DND-41 (cell line): ENCODE data around the gene CA14.

Experiments
- ATAC-seq: fragments of 200-7000 bp; cut with Tn5 transposase; 3 replicates; pipeline ENCODE4 v1.9.1; 2021; ENCODE audit warnings: low read depth; ENCODE audit not compliant: insufficient read depth
- DNase-seq: peaks from one replicate; pipeline ENCODE4 v3.0.0-alpha.2; 2020
- H2AFZ ChIP-seq: 2 replicates; pipeline ENCODE4 v1.6.0; 2012; ENCODE audit warnings: low read depth, low read length
- H3K27ac ChIP-seq: 2 replicates; pipeline ENCODE4 v1.5.1; 2012; ENCODE audit warnings: low read length, inconsistent platforms
- H3K27me3 ChIP-seq: fragments of 200-600 bp; sonication (generic); 2 replicates; pipeline ENCODE4 v1.6.0; 2012; ENCODE audit warnings: low read length, mild to moderate bottlenecking, inconsistent platforms; ENCODE audit not compliant: insufficient read depth, poor library complexity
- H3K36me3 ChIP-seq: 2 replicates; pipeline ENCODE4 v1.5.1; 2012; ENCODE audit warnings: low read length, inconsistent platforms; ENCODE audit not compliant: insufficient read depth
- H3K4me1 ChIP-seq: 2 replicates; pipeline ENCODE4 v1.5.1; 2012; ENCODE audit warnings: mild to moderate bottlenecking, low read length; ENCODE audit not compliant: insufficient read depth
- H3K4me2 ChIP-seq: 2 replicates; pipeline ENCODE4 v1.6.0; 2012; ENCODE audit warnings: mild to moderate bottlenecking, moderate library complexity, low read length, inconsistent platforms; ENCODE audit not compliant: insufficient read depth
- H3K4me3 ChIP-seq, 2 experiments: fragments of 200-600 bp in 1 of 2; shearing (Covaris generic) in 1 of 2; 2 replicates each; pipeline ENCODE4 v1.5.1; 2012 to 2016; ENCODE audit warnings: inconsistent platforms in 2 of 2, low read length in 2 of 2, mild to moderate bottlenecking in 2 of 2, low read depth in 1 of 2, moderate library complexity in 1 of 2
- H3K79me2 ChIP-seq: 2 replicates; pipeline ENCODE4 v1.6.0; 2012; ENCODE audit warnings: low read length, inconsistent platforms; ENCODE audit not compliant: insufficient read depth
- H3K9ac ChIP-seq: 2 replicates; pipeline ENCODE4 v1.6.0; 2012; ENCODE audit warnings: low read depth, mild to moderate bottlenecking, inconsistent platforms, low read length, moderate library complexity
- H3K9me3 ChIP-seq: 2 replicates; pipeline ENCODE4 v1.5.1; 2012; ENCODE audit warnings: low read length, moderate library complexity, mild to moderate bottlenecking, inconsistent platforms; ENCODE audit not compliant: insufficient read depth, severe bottlenecking
- H4K20me1 ChIP-seq: 2 replicates; pipeline ENCODE4 v1.6.0; 2012; ENCODE audit warnings: low read length; ENCODE audit not compliant: insufficient read depth
- EZH2 ChIP-seq: IDR thresholded peaks from 3 replicates; pipeline ENCODE4 v1.6.1; 2012; ENCODE audit warnings: borderline replicate concordance, low read depth, mild to moderate bottlenecking, moderate library complexity, low read length, inconsistent platforms; ENCODE audit not compliant: severe bottlenecking
- TF ChIP-seq, protein P1 (sequence below): IDR thresholded peaks from 2 replicates; pipeline ENCODE4 v1.5.1; 2012; ENCODE audit warnings: borderline replicate concordance, low read length, moderate library complexity, mild to moderate bottlenecking; ENCODE audit not compliant: poor library complexity, severe bottlenecking; ENCODE audit errors: extremely low read depth

CA14 gene

DNA sequence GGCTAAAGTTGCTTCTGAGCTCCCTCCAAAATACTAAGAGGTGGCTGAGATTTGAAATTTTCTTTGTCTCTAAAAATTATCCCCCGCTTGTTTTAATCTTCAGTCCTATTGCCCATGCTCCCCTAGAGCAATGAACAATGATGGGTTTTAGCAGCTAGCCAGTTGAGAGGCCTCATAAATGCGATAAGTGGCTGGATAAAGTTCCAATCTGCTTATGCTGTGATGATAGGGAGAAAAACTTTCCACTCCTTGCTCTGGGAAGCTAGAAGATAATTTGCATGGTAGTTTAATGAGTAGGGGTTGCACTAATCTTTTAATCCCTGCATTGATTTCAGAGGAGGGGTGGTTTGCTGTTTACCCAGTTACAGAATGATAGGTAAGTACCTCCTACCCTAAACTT lies 54.2 kb downstream of the CA14 start:
- Histone ChIP-seq H3K9ac (no peak overlapping the region), H4K20me1 (no peaks in the 10 kb centered on the region), H3K4me1 (no peaks in the 10 kb centered on the region), H3K27me3 (no peaks in the 10 kb centered on the region), H3K27ac (no peak overlapping the region), H3K79me2 (no peaks in the 10 kb centered on the region), H3K4me2 (no peak overlapping the region), H3K9me3 (no peaks in the 10 kb centered on the region), H3K36me3 (peaks cover 5% of the 10 kb centered on the region; the same call in 1 of the 2 replicates), H2AFZ (no peak overlapping the region), H3K4me3 (no peak overlapping the region)
- no peak for DNase-seq
- TF ChIP-seq EZH2: no peak
- TF ChIP-seq, protein P1, sequence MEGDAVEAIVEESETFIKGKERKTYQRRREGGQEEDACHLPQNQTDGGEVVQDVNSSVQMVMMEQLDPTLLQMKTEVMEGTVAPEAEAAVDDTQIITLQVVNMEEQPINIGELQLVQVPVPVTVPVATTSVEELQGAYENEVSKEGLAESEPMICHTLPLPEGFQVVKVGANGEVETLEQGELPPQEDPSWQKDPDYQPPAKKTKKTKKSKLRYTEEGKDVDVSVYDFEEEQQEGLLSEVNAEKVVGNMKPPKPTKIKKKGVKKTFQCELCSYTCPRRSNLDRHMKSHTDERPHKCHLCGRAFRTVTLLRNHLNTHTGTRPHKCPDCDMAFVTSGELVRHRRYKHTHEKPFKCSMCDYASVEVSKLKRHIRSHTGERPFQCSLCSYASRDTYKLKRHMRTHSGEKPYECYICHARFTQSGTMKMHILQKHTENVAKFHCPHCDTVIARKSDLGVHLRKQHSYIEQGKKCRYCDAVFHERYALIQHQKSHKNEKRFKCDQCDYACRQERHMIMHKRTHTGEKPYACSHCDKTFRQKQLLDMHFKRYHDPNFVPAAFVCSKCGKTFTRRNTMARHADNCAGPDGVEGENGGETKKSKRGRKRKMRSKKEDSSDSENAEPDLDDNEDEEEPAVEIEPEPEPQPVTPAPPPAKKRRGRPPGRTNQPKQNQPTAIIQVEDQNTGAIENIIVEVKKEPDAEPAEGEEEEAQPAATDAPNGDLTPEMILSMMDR: no peak
- ATAC-seq: no peak
